ENCODE results near the gene ID2. TPM values are rescaled to one million over a fixed set of nuclear protein-coding genes. Genes with fewer than 3 reads are reported as not detected.
"Not testable (repeated sequence)": the region's sequence is repeated elsewhere in the genome, so short reads cannot be mapped to it uniquely, and the experiment has no call there.

Gene ID2
- total RNA-seq, 1 experiment from 2014 or later, result 240 TPM

GRCh38 chr2:8684878-8685696 lies 3.2 kb downstream of the ID2 start:
- peak; percentile 52 for DNase-seq (ENCODE audit: low read depth)

- peak; percentile 49 for DNase-seq (ENCODE audit: low read depth)
Observed at GRCh38 chr2:8685697-8686358, 4.0 kb downstream of the ID2 start.

- DNase-seq (ENCODE audit: low read depth), result no peak
Observed at GRCh38 chr2:8691859-8692437, 10.1 kb downstream of the ID2 start.

GRCh38 chr2:8692783-8693156 lies 10.9 kb downstream of the ID2 start:
- no peak for DNase-seq (ENCODE audit: low read depth)

GRCh38 chr2:8693157-8693821 lies 11.4 kb downstream of the ID2 start:
- no peak for DNase-seq (ENCODE audit: low read depth)

- DNase-seq (ENCODE audit: low read depth), result peak; percentile 75
Observed at GRCh38 chr2:8694737-8695136, 12.9 kb downstream of the ID2 start.

GRCh38 chr2:8697190-8697589 lies 15.3 kb downstream of the ID2 start:
- no peak for DNase-seq (ENCODE audit: low read depth)

GRCh38 chr2:8699839-8700238 lies 18.0 kb downstream of the ID2 start:
- DNase-seq (ENCODE audit: low read depth), result no peak

- DNase-seq (ENCODE audit: low read depth), result no peak
Observed at GRCh38 chr2:8701681-8702379, 20.0 kb downstream of the ID2 start.

- no peak for DNase-seq (ENCODE audit: low read depth)
Observed at GRCh38 chr2:8704906-8705305, 23.1 kb downstream of the ID2 start.

GRCh38 chr2:8709611-8710010 lies 27.8 kb downstream of the ID2 start:
- DNase-seq (ENCODE audit: low read depth), result no peak

GRCh38 chr2:8710951-8711350 lies 29.1 kb downstream of the ID2 start:
- DNase-seq (ENCODE audit: low read depth), result no peak

GRCh38 chr2:8714283-8714682 lies 32.4 kb downstream of the ID2 start:
- DNase-seq (ENCODE audit: low read depth), result no peak

- DNase-seq (ENCODE audit: low read depth), result no peak
Observed at GRCh38 chr2:8714971-8715370, 33.1 kb downstream of the ID2 start.

GRCh38 chr2:8719528-8719927 lies 37.7 kb downstream of the ID2 start:
- DNase-seq (ENCODE audit: low read depth), result no peak

GRCh38 chr2:8720741-8721140 lies 38.9 kb downstream of the ID2 start:
- DNase-seq (ENCODE audit: low read depth), result no peak

GRCh38 chr2:8721410-8721809 lies 39.6 kb downstream of the ID2 start:
- DNase-seq (ENCODE audit: low read depth), result no peak

- no peak for DNase-seq (ENCODE audit: low read depth)
Observed at GRCh38 chr2:8722986-8723385, 41.1 kb downstream of the ID2 start.

- no peak for DNase-seq (ENCODE audit: low read depth)
Observed at GRCh38 chr2:8725838-8726237, 44.0 kb downstream of the ID2 start.

- no peak for DNase-seq (ENCODE audit: low read depth)
Observed at GRCh38 chr2:8728305-8729015, 46.6 kb downstream of the ID2 start.

- not testable (repeated sequence) for DNase-seq (ENCODE audit: low read depth)
Observed at GRCh38 chr2:8729101-8729500, 47.2 kb downstream of the ID2 start.
